ENCODE data around the gene KLHL4. TPM values are rescaled to one million over a fixed set of nuclear protein-coding genes. Genes with fewer than 3 reads are reported as not detected.

The KLHL4 gene
- total RNA-seq, 1 donor from 2014 or later, result 0.17 TPM

DNA sequence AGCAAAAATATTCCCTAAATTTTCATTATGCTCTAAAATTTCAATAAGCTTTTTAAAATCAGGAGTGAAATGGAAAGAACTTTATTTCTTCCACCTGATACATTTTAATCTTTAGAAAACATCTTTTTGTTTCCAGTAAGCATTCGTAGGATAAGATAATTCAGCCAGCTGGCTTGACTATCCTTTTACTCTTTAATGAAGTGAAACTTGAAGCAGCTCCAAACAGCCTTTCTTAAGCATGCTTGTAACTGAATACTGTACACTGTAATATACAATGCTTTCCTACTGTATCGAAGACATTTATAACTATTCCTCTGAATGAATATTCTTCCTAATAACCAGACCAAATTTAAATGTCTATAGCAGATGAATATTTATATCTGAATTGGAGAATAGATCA, 98.8 kb downstream of the KLHL4 start:
- no peak overlapping the region for H3K4me3 ChIP-seq
- no peaks in the 10 kb centered on the region for H3K27me3 Mint-ChIP-seq (ENCODE audit: insufficient read depth, low read depth)
- no peak overlapping the region for H3K9ac ChIP-seq
- H2AFZ ChIP-seq (replicated peaks), result no peak overlapping the region
- no peaks in the 10 kb centered on the region for H3K9me3 ChIP-seq (ENCODE audit: low read depth)
- no peaks in the 10 kb centered on the region for H3K9me3 Mint-ChIP-seq
- H4K20me1 ChIP-seq (ENCODE audit: low read depth), result no peaks in the 10 kb centered on the region
- H3K4me3 Mint-ChIP-seq, result no peak overlapping the region
- H3K4me1 ChIP-seq, result no peaks in the 10 kb centered on the region
- DNase-seq (ENCODE audit: low spot score), result no peak
- no peaks in the 10 kb centered on the region for H3K79me2 ChIP-seq (ENCODE audit: low read depth)
- H3K36me3 Mint-ChIP-seq, result no peaks in the 10 kb centered on the region
- H3K27me3 ChIP-seq, result no peaks in the 10 kb centered on the region
- no peaks in the 10 kb centered on the region for H3K36me3 ChIP-seq
- no peak overlapping the region for H3K27ac Mint-ChIP-seq
- no peak for TF ChIP-seq EZH2phosphoT487 (IDR thresholded peaks at IDR 0.05)
- TF ChIP-seq, protein P1, sequence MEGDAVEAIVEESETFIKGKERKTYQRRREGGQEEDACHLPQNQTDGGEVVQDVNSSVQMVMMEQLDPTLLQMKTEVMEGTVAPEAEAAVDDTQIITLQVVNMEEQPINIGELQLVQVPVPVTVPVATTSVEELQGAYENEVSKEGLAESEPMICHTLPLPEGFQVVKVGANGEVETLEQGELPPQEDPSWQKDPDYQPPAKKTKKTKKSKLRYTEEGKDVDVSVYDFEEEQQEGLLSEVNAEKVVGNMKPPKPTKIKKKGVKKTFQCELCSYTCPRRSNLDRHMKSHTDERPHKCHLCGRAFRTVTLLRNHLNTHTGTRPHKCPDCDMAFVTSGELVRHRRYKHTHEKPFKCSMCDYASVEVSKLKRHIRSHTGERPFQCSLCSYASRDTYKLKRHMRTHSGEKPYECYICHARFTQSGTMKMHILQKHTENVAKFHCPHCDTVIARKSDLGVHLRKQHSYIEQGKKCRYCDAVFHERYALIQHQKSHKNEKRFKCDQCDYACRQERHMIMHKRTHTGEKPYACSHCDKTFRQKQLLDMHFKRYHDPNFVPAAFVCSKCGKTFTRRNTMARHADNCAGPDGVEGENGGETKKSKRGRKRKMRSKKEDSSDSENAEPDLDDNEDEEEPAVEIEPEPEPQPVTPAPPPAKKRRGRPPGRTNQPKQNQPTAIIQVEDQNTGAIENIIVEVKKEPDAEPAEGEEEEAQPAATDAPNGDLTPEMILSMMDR (IDR thresholded peaks at IDR 0.05), result no peak
- TF ChIP-seq EZH2 (IDR thresholded peaks at IDR 0.05), result no peak
- no peak overlapping the region for H3K4me2 ChIP-seq
- no peaks in the 10 kb centered on the region for H3F3A ChIP-seq (ENCODE audit: low read depth)
- H3K27ac ChIP-seq, result no peak overlapping the region
- no peaks in the 10 kb centered on the region for H3K4me1 Mint-ChIP-seq

- Histone ChIP-seq H4K20me1 (ENCODE audit: low read depth) (no peaks in the 10 kb centered on the region), H3K4me3 (no peak overlapping the region), H3K4me1 (peaks cover 2% of the 10 kb centered on the region), H3K9ac (no peak overlapping the region), H2AFZ (replicated peaks) (no peak overlapping the region), H3K79me2 (ENCODE audit: low read depth) (no peaks in the 10 kb centered on the region), H3K27me3 (no peaks in the 10 kb centered on the region), H3K27ac (no peak overlapping the region), H3K9me3 (ENCODE audit: low read depth) (no peaks in the 10 kb centered on the region), H3K36me3 (no peaks in the 10 kb centered on the region), H3F3A (ENCODE audit: low read depth) (no peaks in the 10 kb centered on the region), H3K4me2 (no peak overlapping the region)
- H3K4me1 Mint-ChIP-seq, result peaks cover 4% of the 10 kb centered on the region
- no peak overlapping the region for H3K4me3 Mint-ChIP-seq
- no peaks in the 10 kb centered on the region for H3K9me3 Mint-ChIP-seq
- TF ChIP-seq EZH2 (IDR thresholded peaks at IDR 0.05), result no peak
- TF ChIP-seq, protein P1 (IDR thresholded peaks at IDR 0.05), result no peak
- no peak for TF ChIP-seq EZH2phosphoT487 (IDR thresholded peaks at IDR 0.05)
- H3K27ac Mint-ChIP-seq, result no peak overlapping the region
- H3K36me3 Mint-ChIP-seq, result no peaks in the 10 kb centered on the region
- no peaks in the 10 kb centered on the region for H3K27me3 Mint-ChIP-seq (ENCODE audit: insufficient read depth, low read depth)
- no peak for DNase-seq (ENCODE audit: low spot score)
Observed at GRCh38 chrX:87621697-87622096, 104.1 kb downstream of the KLHL4 start.

- H3K9me3 ChIP-seq (ENCODE audit: low read depth), result no peaks in the 10 kb centered on the region
- no peak overlapping the region for H3K4me3 Mint-ChIP-seq
- H3K4me1 Mint-ChIP-seq, result peaks cover 12% of the 10 kb centered on the region
Observed at GRCh38 chrX:87626996-87627395, 109.4 kb downstream of the KLHL4 start.

GRCh38 chrX:87634361-87634760, 116.8 kb downstream of the KLHL4 start:
- Histone ChIP-seq H3K4me1 (peaks cover 5% of the 10 kb centered on the region), H3K4me3 (no peak overlapping the region), H3K4me2 (no peak overlapping the region), H2AFZ (replicated peaks) (no peak overlapping the region), H3K36me3 (no peaks in the 10 kb centered on the region), H4K20me1 (ENCODE audit: low read depth) (no peaks in the 10 kb centered on the region), H3K27ac (no peak overlapping the region), H3K79me2 (ENCODE audit: low read depth) (no peaks in the 10 kb centered on the region), H3K9ac (no peak overlapping the region), H3F3A (ENCODE audit: low read depth) (no peaks in the 10 kb centered on the region), H3K9me3 (ENCODE audit: low read depth) (no peaks in the 10 kb centered on the region), H3K27me3 (no peaks in the 10 kb centered on the region)
- Mint-ChIP-seq H3K4me3 (no peak overlapping the region), H3K27me3 (ENCODE audit: insufficient read depth, low read depth) (no peaks in the 10 kb centered on the region), H3K27ac (no peak overlapping the region), H3K4me1 (peaks cover 7% of the 10 kb centered on the region), H3K36me3 (peaks cover 6% of the 10 kb centered on the region), H3K9me3 (peaks cover 7% of the 10 kb centered on the region)
- DNase-seq (ENCODE audit: low spot score), result no peak
- no peak for TF ChIP-seq EZH2 (IDR thresholded peaks at IDR 0.05)
- TF ChIP-seq, protein P1 (IDR thresholded peaks at IDR 0.05), result no peak
- TF ChIP-seq EZH2phosphoT487 (IDR thresholded peaks at IDR 0.05), result no peak

More at GRCh38 chrX:87626996-87627395, 109.4 kb downstream of the KLHL4 start:
- no peak overlapping the region for H3K27ac Mint-ChIP-seq
- H2AFZ ChIP-seq (replicated peaks), result peak overlapping the region; percentile 24
- no peak overlapping the region for H3K27ac ChIP-seq
- DNase-seq (ENCODE audit: low spot score), result no peak
- no peaks in the 10 kb centered on the region for H3F3A ChIP-seq (ENCODE audit: low read depth)
- no peak for TF ChIP-seq EZH2phosphoT487 (IDR thresholded peaks at IDR 0.05)
- no peaks in the 10 kb centered on the region for H3K36me3 Mint-ChIP-seq
- no peaks in the 10 kb centered on the region for H3K36me3 ChIP-seq
- peaks cover 9% of the 10 kb centered on the region for H3K4me1 ChIP-seq
- H3K27me3 ChIP-seq, result no peaks in the 10 kb centered on the region
- no peaks in the 10 kb centered on the region for H4K20me1 ChIP-seq (ENCODE audit: low read depth)
- no peaks in the 10 kb centered on the region for H3K9me3 Mint-ChIP-seq
- H3K27me3 Mint-ChIP-seq (ENCODE audit: insufficient read depth, low read depth), result no peaks in the 10 kb centered on the region
- H3K4me3 ChIP-seq, result no peak overlapping the region
- H3K79me2 ChIP-seq (ENCODE audit: low read depth), result no peaks in the 10 kb centered on the region
- no peak overlapping the region for H3K9ac ChIP-seq
- no peak overlapping the region for H3K4me2 ChIP-seq
